Activated T-cell treated with anti-CD3 and anti-CD28 coated beads, Interleukin-2, amount 50 U/mL, for 1 hour (primary cell): ENCODE data around the gene EDN3.

Experiments
- DNase-seq: peaks from one replicate; pipeline ENCODE4 v3.0.0-alpha.2; 2020

Gene EDN3

GRCh38 chr20:59371431-59371830 is 71.0 kb downstream of the EDN3 start:
- DNase-seq = no peak

DNA sequence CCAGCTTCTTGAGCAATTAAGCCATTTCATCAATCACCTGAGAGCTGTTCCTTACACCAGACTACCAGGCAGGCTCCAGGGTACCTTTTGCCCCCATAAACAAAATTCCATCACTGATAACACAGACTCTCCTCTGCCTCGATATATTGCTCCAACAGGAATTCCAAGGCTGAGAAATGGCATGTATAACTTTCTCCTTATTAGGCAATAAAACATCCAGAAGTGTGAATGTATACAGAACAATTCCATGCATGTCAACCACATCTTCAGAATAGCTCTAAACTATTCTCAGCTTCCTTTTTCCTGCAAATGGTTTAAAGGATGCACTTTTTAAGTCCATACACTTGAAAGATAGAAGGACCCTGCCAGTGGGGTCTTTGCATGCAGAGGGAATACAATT is 73.8 kb downstream of the EDN3 start:
- DNase-seq = no peak

- DNase-seq = no peak
These were observed 75.1 kb downstream of the EDN3 start for GRCh38 chr20:59375541-59375940.
